Heart right ventricle (tissue), 16 donors: ENCODE measurements around the gene OR5AK2. TPM values are rescaled to one million over a fixed set of nuclear protein-coding genes. Genes with fewer than 3 reads are reported as not detected.
"Not testable (repeated sequence)": the region's sequence is repeated elsewhere in the genome, so short reads cannot be mapped to it uniquely, and the experiment has no call there.

Experiments
- ATAC-seq, 8 donors: fragments of 200-7000 bp; cut with Tn5 transposase; one replicate each; pipeline ENCODE4 v1.9.1; 2020; ENCODE audit warnings: mild to moderate bottlenecking in 8 of 8, moderate library complexity in 8 of 8, moderate number of reproducible peaks in 1 of 8
- DNase-seq, 2 donors: peaks; one replicate each; pipeline ENCODE4 v3.0.0-alpha.2; 2020
- H3K27ac ChIP-seq, 10 donors: fragments of 200-600 bp; sonication (generic) in 2 of 10; one replicate each; pipeline versions ENCODE4 v1.5.0 to v1.8.0; 2020 to 2022; ENCODE audit warnings: mild to moderate bottlenecking in 3 of 10
- H3K27me3 ChIP-seq, 7 donors: fragments of 200-600 bp; one replicate each; pipeline ENCODE4 v1.8.0; 2021 to 2022; ENCODE audit warnings: mild to moderate bottlenecking in 2 of 7
- H3K36me3 ChIP-seq, 9 donors: fragments of 200-600 bp; sonication (generic) in 1 of 9; one replicate each; pipeline versions ENCODE4 v1.5.0 to v1.8.0; 2020 to 2022; ENCODE audit warnings: mild to moderate bottlenecking in 2 of 9
- H3K4me1 ChIP-seq, 9 donors: fragments of 200-600 bp; sonication (generic) in 1 of 9; one replicate each; pipeline versions ENCODE4 v1.5.0 to v1.8.0; 2020 to 2022; ENCODE audit warnings: mild to moderate bottlenecking in 4 of 9
- H3K4me3 ChIP-seq, 10 donors: fragments of 200-600 bp; sonication (generic) in 2 of 10; one replicate each; pipeline versions ENCODE4 v1.5.0 to v1.8.0; 2020 to 2022; ENCODE audit warnings: mild to moderate bottlenecking in 7 of 10, moderate library complexity in 2 of 10
- H3K9me3 ChIP-seq, 11 donors: fragments of 200-600 bp in 10 of 11; sonication (generic) in 2 of 11; one replicate each; pipeline versions ENCODE4 v1.5.0 to v1.8.0; 2013 to 2022; ENCODE audit warnings: mild to moderate bottlenecking in 2 of 11, control low read depth in 1 of 11, moderate library complexity in 1 of 11
- CTCF ChIP-seq, 9 donors: fragments of 200-600 bp; sonication (generic) in 2 of 9; IDR thresholded peaks; one replicate each; pipeline versions ENCODE4 v1.5.0 to v1.8.0; 2021 to 2022; ENCODE audit warnings: antibody characterized with exemption in 9 of 9, mild to moderate bottlenecking in 5 of 9, moderate library complexity in 1 of 9
- WGBS, 2 donors: extraction: QIAGEN DNeasy Blood & Tissue Kit; methylation state at CpG; one replicate each; pipeline ENCODE4 v1.1.7; 2013; ENCODE audit warnings: inconsistent platforms in 1 of 2; 5-methylcytosine and 5-hydroxymethylcytosine counted together
- intact Hi-C, 10 donors: fragments of 100-400 bp; cut with DNase I; formaldehyde crosslinking; loops; one replicate each; pipeline versions ENCODE4 v1.11.1 to v1.14.2; 2022
- long read RNA-seq, 3 donors: library from polyadenylated mRNA; unstranded; transcript quantifications; one replicate each; pipeline ENCODE4 v2.0.0, GENCODE V29; 2020 to 2021
- polyA plus RNA-seq, 2 donors: library from polyadenylated mRNA; stranded (reverse); fragments of 200-250 nt; gene quantifications; one replicate each; pipeline ENCODE4 v1.2.3, GENCODE V29; 2013
- total RNA-seq, 10 donors: library from RNA; stranded (reverse); fragmentation: NEBNext Ultra II Directional in 3 of 10; extraction: Animal tissue kit (Norgen Biotek cat#: 25700) in 3 of 10; gene quantifications; one replicate each; pipeline versions ENCODE4 v1.2.1 to v1.2.4, GENCODE V29; 2021 to 2023
- donor health status: Arrhythmogenic right ventricular cardiomyopathy.
- donor health status: ischemic (EF 13 %, LVEDD 7.1; RV severe dilation, severe dysfunction).
- donor health status: healthy with polysubstance abuse.
- donor health status: DM: no; HTN: yes; CAD: no.
- donor health status: DM: no; HTN: no; CAD: no.
- donor health status: ischemic (EF 25% LVEDD 6.9; RV normal size, moderate dysfunction).
- donor health status: ischemic (EF 25% LVEDD 5.7; RV mildly dilated, moderate dysfunction).
- donor health status: healthy.
- donor health status: DM: yes; HTN: yes; CAD: no.
- donor health status: Ischemic cardiomyopathy.
- donor health status: ischemic (EF 35%, LVEDD 5.7; RV mildly dilated, moderate dysfunction).
- donor health status: nonischemic (EF 11% LVEDD 7.7; RV severe dilation, severe dysfunction).
- donor health status: DM: yes; HTN: yes; CAD: no.
- donor health status: PGD.
- donor health status: ischemic (EF 29% LVEDD 5.4; RV normal size, mild dysfunction).
- donor health status: nonischemic (EF 23%, LVEDD 6.1; RV moderate dilation, normal function).

Gene OR5AK2
- total RNA-seq (not detected), polyA plus RNA-seq (not detected)
- long read RNA-seq, donor 1 = 0 reads
- long read RNA-seq, donor 2 = 0 reads
- long read RNA-seq, donor 3 = 0 reads

- DNase-seq (no peak), ATAC-seq (no peak)
- WGBS, 2 donors = 74 to 83% methylated on average over 1 of the region's 1 CpG
- Histone ChIP-seq H3K4me3 (no peak within 1 kb of the TSS), H3K9me3 (peaks cover 0 to 10% (median 0%) of the 10 kb centered on the region in 11 donors), H3K27me3 (no peaks in the 10 kb centered on the region), H3K36me3 (no peaks in the 10 kb centered on the region), H3K4me1 (no peaks in the 10 kb centered on the region), H3K27ac (no peak within 1 kb of the TSS)
- no peak for TF ChIP-seq CTCF (IDR thresholded peaks at IDR 0.05)
- intact Hi-C loops = no loop called here
Measured at GRCh38 chr11:56988614-56989013, at the start of gene OR5AK2. TSS of gene OR5AK2 (plus strand) at chr11:56988914. CDS start at chr11:56988914, 0 bp downstream.

GRCh38 chr11:56945526-56945925 lies 43.2 kb upstream of the OR5AK2 start:
- H3K27me3 ChIP-seq, H3K27ac ChIP-seq, ATAC-seq, H3K4me1 ChIP-seq, H3K36me3 ChIP-seq, H3K4me3 ChIP-seq, intact Hi-C loops, DNase-seq: not testable (repeated sequence)
- peaks cover 0 to 12% (median 0%) of the 10 kb centered on the region in 11 donors for H3K9me3 ChIP-seq
- WGBS, 2 donors = 77 to 80% methylated on average over 8 of the region's 8 CpGs

- Histone ChIP-seq H3K4me1 (no peaks in the 10 kb centered on the region), H3K36me3 (no peaks in the 10 kb centered on the region), H3K27me3 (no peaks in the 10 kb centered on the region), H3K27ac (no peak overlapping the region), H3K4me3 (no peak overlapping the region), H3K9me3 (peaks cover 0 to 38% (median 6%) of the 10 kb centered on the region in 11 donors)
- ATAC-seq (no peak), DNase-seq (no peak)
- WGBS, 2 donors = 83 to 93% methylated on average over 2 of the region's 2 CpGs
- intact Hi-C loops = no loop called here
- TF ChIP-seq CTCF (IDR thresholded peaks at IDR 0.05) = no peak
Measured at GRCh38 chr11:56948991-56949515, 39.7 kb upstream of the OR5AK2 start.

GRCh38 chr11:56950510-56950909 lies 38.2 kb upstream of the OR5AK2 start:
- no peaks in the 10 kb centered on the region for H3K36me3 ChIP-seq
- 65 to 79% methylated on average over 2 of the region's 2 CpGs for WGBS, 2 donors
- H3K9me3 ChIP-seq = peaks cover 0 to 45% (median 9%) of the 10 kb centered on the region in 11 donors
- intact Hi-C loops = no loop called here
- peak in 1 of 9 donors; percentile 25 for TF ChIP-seq CTCF (IDR thresholded peaks at IDR 0.05)
- ATAC-seq (no peak), DNase-seq (no peak)
- no peaks in the 10 kb centered on the region for H3K27me3 ChIP-seq
- no peaks in the 10 kb centered on the region for H3K4me1 ChIP-seq
- no peak overlapping the region for H3K27ac ChIP-seq
- no peak overlapping the region for H3K4me3 ChIP-seq

GRCh38 chr11:56953907-56954306 lies 34.8 kb upstream of the OR5AK2 start:
- DNase-seq, H3K4me1 ChIP-seq, H3K4me3 ChIP-seq, intact Hi-C loops, H3K27ac ChIP-seq, H3K36me3 ChIP-seq, H3K27me3 ChIP-seq, ATAC-seq: not testable (repeated sequence)
- peaks cover 0 to 35% (median 9%) of the 10 kb centered on the region in 11 donors for H3K9me3 ChIP-seq
- WGBS, 2 donors = 97 to 100% methylated on average over 1 of the region's 1 CpG
